Stimulated activated CD4-positive, alpha-beta T cell treated with anti-CD3 and anti-CD28 coated beads, Interleukin-1b, Interleukin-23, amount 100 ng/mL, for 24 hours (primary cell): ENCODE results near the gene ZIC2.

Experiments
- DNase-seq, 4 experiments: peaks; one replicate each; pipeline ENCODE4 v3.0.0-alpha.2; 2020; ENCODE audit warnings: low read depth in 4 of 4, low spot score in 1 of 4

ZIC2 gene

GRCh38 chr13:99974296-99974938 lies 7.2 kb upstream of the ZIC2 start:
- no peak for DNase-seq

GRCh38 chr13:99974939-99975561 lies 6.5 kb upstream of the ZIC2 start:
- DNase-seq = no peak

- DNase-seq = no peak
These were observed 6.0 kb upstream of the ZIC2 start for GRCh38 chr13:99975626-99976025.

GRCh38 chr13:99976575-99976974 lies 5.0 kb upstream of the ZIC2 start:
- DNase-seq = no peak

GRCh38 chr13:99977334-99977911 lies 4.2 kb upstream of the ZIC2 start:
- no peak for DNase-seq

- no peak for DNase-seq
These were observed 3.4 kb upstream of the ZIC2 start for GRCh38 chr13:99977912-99978798.

GRCh38 chr13:99978799-99979452 lies 2.7 kb upstream of the ZIC2 start:
- no peak for DNase-seq

- no peak for DNase-seq
These were observed 2.0 kb upstream of the ZIC2 start for GRCh38 chr13:99979453-99980200.

- peak in 1 of 4 experiments; percentile 42 for DNase-seq
These were observed 1.3 kb upstream of the ZIC2 start for GRCh38 chr13:99980201-99980823.

DNA sequence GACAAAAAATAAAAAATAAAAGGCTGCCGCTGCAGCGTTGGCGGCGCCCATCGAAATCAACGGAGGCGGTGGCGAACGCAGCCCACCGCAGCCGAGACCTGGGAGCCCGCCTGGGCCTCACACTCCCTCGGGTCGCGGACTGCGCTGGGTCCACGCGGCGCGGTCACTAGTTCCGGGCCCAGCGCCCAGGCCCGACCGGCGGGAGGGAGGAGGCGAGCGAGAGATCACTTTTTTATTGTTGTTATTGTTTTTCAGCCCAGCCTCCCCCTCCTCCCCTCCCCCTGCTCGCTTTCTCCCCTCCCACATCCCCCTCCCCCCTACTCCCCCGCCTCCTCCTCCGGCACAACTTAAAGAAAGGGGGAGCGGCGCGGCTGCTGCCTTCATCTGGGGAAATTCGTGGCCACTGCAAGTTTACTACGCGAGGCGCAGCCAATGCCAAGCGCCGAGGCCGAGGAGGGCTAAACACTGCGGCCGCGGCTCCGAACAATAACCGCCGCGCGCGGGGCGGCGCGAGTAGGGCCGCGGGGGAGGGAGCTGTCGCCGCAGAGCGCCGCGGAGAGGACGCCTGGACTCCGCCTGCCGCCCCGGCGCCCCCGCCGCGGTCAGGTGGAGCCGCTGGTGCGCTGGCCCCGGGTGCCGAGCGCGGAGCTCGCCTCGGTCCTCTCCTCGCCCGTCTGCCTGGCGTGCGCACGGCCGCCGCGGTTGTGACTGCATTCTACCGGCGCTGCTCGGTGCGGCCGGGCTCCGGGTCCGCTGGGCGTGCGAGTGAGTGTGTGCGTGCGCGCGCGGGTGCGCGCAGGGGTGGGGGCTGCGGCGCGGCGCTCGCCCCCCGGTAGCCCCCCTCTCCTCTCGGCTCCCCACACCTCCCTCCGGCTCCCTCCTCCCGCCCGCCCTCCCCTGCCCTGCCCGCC lies 505 bp upstream of the ZIC2 start:
- no peak for DNase-seq

GRCh38 chr13:99982036-99982730 lies 599 bp downstream of the ZIC2 start:
- DNase-seq = no peak

- no peak for DNase-seq
These were observed 1.3 kb downstream of the ZIC2 start for GRCh38 chr13:99982731-99983498.

DNA sequence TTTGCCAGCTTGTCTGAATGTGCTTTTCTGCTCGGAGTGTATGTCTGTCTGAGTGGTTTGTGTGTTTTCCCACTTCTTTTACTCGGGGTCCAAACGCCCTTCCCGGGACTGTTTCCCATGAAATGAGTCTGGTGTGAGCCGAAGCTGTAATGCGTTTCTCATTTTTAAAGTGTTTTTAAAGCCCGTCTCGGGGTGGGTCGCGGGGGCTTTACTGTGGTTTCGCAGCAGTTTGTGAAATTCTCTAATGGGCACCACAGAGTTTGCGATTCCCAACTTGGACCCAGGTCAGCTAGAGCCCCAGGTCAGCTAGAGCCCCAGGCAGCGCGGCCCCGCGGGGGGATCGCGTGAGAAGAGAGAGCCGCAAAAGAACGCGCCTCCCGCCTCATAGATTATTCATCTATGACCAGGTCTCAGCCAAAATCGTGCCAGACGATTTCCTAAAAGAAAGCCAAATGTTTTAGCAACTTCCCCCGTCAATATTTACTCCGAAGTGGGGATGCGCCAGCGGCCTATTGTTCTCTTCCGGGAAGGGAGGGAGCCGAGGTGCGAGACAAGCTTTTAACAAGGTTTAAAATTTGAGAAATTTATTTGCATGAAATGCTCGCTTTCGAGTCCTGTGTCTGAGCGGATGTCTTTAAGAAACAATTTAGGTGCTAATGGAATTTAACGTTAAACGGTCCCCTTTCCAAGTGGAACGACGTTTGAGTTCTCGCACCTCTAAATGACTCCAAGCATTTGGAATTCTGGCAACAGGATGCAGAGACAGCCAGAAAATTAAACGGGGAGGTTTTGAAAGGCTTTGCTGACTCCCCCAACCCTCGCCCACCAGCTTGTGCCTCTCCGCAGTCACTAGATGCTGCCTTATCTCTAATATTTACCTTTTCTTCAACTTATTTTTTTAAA lies 2.2 kb downstream of the ZIC2 start:
- DNase-seq = no peak

GRCh38 chr13:99984461-99985240 lies 3.1 kb downstream of the ZIC2 start:
- DNase-seq = no peak

DNA sequence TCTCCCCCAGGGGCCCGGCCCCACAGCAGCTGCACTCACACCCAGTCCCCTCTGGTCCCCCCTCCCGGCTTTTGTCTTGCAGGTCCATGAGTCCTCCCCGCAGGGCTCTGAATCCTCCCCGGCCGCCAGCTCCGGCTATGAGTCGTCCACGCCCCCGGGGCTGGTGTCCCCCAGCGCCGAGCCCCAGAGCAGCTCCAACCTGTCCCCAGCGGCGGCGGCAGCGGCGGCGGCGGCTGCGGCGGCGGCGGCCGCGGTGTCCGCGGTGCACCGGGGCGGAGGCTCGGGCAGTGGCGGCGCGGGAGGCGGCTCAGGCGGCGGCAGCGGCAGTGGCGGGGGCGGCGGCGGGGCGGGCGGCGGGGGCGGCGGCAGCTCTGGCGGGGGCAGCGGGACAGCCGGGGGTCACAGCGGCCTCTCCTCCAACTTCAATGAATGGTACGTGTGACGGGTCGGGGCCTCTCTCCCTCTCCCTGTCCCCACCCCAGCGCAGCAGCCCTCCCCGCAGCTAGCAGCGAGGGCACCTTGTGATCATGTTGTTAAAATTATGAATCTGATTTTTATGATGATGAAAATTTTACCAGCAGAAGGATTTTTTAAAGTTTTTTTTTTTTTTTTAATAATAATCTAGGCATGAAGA lies 3.8 kb downstream of the ZIC2 start:
- no peak for DNase-seq
